GM18858 (cell line): Measurements from ENCODE around the gene CHMP6.
"Not testable (repeated sequence)": the region's sequence is repeated elsewhere in the genome, so short reads cannot be mapped to it uniquely, and the experiment has no call there.

Experiments used
- ATAC-seq: cut with Tn5 transposase; IDR thresholded peaks from one replicate; pipeline ENCODE4 v1.9.1; 2021; ENCODE audit not compliant: unreplicated experiment

The CHMP6 gene

DNA sequence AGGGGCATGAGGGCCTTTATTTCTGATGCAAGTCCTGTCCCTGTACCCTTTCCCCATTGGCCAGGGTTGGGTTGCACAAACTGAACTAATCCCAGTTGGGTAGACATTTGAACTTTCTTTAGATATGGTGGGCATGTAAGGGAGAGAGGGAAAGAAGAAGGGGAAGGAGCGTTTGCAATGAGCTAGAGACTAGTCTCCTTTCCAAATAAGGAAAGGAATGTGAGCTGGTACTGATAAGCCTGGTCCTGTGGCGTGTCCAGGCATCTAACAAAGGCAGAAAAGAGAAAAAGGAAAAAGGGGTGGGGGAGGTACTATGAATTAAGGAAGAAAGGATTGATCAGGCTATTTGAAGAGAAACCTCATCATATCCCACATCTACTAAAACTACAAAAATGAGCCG, 20.3 kb downstream of the CHMP6 start:
- ATAC-seq, result no peak

DNA sequence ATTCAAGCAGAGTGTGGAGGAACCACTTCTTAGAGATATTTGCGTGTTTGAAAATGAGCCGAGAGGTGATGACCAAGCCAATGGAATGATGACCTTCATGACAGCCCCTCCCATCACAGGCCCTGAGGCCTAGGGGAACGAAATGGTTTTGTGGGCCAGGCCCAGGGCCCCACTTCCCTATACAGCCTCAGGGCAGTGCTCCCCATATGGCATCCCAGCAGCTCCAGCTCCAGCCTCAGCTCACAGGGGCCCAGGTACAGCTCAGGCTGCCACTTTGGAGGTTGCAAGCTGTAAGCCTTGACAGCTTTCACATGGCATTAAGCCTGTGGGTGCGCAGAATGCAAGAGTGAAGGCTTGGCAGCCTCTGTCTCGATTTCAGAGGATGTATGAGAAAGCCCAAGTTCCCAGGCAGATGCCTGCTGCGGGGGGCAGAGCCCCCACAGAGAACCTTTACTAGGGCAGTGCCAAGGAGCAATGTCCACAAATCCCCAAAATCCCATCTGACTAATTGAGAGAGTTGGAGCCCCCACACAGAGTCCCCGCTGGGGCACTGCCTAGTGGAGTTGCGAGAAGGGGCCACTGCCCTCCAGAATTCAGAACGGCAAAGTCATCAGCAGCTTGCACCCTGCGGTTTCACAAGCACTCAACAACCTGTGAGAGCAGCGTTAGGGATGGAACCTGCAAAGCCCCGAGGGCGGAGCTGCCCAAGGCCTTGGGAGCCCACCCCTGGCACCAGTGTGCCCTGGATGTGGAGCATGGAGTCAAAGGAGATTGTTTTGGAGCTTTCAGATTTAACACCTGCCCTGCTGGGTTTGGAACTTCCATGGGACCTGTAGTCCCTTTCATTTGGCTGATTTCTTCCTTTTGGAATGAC, 21.2 kb downstream of the CHMP6 start:
- ATAC-seq, result no peak

DNA sequence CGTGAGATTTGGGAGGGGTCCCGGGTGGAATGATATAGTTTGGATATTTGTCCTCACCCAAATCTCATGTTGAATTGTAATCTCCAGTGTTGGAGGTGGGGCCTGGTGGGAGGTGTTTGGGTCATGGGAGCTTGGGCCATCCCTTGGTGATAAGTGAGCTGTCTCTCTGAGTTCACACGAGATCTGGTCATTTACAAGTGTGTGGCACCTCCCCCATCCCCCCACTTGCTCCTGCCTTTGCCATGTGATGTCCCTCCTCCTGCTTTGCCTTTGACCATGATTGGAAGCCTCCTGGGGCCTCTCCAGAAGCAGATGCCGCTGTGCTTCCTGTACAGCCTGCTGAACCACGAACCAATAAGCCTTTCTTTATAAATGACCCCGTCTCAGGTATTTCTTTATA, 22.0 kb downstream of the CHMP6 start:
- ATAC-seq, result no peak

DNA sequence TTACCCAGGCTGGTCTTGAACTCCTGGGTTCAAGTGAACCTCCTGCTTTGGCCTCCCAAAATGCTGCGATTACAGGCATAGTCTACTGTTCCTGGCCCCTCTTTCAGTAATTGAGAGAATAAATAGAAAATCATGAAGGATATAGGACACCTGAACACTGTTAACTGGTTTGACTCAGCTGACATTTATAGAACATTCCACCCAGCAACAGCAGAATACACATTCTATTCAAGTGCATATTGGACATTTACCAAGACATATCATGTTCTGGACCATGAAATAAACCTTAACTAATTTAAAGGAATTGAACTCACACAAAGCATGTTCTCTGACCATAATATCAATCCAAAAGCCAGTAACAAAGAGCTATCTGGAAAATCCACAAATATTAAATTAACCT, 23.5 kb downstream of the CHMP6 start:
- ATAC-seq, result no peak

DNA sequence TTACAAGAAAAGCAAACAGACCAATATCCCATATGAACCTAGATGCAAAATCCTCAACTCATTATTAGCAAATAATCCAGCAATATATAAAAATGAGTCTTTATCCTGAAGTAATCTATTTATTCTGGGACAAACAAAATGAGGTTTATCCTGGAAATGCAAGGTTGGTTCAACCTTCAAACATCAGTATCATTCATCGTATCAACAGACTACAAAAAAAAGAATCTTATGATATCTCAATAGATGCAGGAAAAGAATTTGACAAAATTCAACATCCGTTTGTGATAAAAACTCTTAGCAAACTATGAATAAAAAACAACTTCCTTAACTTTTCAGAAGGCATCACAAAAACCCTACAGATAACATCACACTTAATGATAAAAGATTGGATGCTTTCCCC, 24.9 kb downstream of the CHMP6 start:
- ATAC-seq, result no peak

DNA sequence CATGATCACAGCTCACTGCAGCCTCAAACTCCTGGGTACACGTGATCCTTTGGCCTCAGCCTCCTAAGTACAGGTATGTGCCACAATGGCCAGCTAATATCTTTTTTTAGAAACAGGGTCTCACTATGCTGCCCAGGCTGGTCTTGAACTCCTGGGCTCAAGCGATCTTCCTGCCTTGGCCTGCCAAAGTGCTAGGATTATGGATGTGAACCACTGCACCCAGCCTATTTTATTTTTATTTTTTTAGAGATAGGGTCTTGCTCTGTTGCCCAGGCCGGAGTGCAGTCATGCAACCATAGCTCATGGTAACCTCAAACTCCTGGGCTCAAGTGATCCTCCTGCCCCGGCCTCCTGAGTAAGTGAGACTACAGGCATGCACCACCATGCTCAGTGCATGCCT, 25.7 kb downstream of the CHMP6 start:
- not testable (repeated sequence) for ATAC-seq

DNA sequence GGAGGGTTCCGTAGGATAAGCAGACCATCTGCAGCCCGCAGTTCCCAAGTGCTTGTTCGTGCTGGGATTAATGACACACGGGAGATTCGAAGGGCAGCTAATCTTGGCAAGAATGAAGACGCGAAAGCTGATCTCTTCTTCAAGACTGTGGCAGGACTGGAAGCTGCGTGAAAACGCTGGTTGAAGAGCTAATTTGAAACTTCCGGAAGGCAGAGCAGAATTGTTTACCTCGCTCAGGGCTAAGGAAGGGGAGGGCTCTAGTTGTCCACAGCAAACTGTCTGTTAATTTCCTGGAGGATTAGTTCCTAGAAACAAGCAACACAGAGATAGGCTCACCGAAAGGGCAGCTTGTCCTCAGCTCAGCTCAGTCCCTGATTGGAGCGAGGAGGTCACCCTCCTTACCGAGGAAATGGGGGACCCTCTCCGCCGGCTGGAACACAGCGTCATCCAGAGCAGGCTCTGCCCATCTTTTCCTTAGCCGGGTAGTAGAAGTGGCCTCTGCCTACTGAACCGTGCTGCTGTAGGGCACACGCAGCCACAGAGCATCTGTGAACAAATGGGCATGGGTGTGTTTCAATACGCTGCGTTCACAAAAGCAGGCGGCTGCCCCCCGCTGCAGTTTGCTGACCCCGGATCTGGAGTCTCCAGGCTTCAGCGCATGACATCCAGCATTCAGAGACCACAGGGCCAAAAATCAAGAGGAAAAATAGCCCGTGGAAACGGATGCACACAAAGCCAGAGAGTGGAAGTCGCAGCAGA, 26.6 kb downstream of the CHMP6 start:
- no peak for ATAC-seq

DNA sequence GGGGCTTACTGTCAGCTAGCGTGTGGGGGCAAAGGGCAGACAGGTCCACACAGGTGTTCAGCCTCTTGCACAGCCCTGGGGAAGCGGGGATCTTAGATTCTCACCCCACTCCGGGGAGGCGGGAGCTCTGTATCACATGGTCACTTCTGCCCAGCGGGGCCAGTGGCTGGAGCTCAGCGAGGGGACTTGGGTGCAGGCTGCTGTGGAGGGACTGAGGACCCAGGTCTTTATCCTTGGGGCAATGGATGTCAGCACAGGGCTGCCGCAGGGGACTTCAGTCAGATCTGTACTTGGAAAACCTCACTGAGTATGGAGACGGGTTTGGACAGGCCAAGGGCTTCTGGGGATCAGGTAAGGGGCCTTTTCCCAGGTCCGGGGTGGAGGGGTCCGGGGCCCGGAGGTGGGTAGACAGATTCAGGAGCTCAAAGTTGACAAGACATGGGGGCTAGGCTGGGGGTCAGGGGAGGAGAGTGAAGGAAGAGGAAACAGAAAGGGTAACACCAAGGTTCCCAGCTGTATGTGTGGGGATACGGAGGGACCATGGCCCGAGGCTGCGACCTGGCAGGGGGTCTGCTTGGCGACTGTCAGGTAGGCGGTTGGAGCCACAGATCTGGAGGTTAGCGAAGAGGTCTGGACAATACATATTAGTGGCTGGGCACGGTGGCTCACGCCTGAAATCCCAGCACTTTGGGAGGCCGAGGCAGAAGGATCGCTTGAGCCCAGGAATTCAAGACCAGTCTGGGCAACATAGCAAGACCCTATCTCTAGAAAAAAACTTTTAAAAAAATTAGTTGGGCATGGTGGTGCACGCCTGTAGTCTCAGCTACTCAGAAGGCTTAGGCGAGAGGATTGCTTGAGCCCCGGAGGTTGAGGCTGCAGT, 28.2 kb downstream of the CHMP6 start:
- no peak for ATAC-seq

DNA sequence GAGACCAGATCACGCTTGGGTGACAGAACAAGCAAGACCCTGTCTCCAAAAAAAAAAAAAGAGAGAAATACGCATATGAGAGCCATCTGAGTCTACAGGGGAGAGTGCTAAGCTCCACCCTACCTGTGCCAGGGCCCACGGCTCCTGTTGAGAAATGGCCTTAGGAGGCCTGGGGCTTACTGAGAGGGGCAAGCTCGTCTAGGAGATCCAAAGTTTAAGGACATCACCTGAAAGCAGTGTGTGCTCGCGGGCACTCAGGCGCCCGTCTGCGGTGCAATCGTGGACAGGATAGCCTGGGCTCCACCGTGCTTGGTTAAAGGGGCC, 28.8 kb downstream of the CHMP6 start:
- ATAC-seq, result no peak

DNA sequence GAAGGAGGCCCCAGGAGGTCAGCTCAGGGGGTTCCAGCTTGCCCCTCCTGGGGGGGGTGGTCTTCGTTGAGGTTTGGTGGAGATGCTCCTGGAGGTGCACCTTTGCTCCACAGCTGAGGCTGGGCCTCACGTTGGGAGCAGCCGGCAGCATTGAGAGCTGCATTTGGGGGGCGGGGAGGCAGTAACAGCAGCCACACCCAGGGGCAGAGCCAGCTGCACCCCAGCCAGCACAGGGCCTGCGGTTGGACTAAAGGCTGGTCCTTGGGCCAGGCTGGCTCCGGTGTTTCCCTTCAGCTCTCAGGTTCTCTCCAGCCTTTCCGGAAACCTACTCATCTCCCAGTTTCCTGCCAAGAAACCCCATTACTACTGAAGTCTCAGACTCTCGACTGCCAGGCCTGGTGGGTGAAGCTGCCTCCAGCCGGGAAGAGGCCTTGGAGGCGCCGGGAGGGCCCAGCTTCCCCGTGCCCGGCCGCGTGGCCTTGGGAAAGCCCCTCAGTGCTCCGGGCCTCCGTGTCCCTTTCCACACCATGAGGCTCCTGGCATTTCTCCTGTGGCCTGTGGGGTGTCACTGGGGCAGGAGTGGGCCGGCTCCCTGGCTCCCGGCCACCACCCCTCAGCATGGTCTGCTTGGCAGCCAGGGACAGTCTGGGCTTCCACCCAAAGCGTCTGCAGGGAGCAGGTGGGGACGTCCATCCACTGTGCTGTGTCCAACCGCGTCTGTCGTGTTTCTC, 29.3 kb downstream of the CHMP6 start:
- ATAC-seq, result no peak

DNA sequence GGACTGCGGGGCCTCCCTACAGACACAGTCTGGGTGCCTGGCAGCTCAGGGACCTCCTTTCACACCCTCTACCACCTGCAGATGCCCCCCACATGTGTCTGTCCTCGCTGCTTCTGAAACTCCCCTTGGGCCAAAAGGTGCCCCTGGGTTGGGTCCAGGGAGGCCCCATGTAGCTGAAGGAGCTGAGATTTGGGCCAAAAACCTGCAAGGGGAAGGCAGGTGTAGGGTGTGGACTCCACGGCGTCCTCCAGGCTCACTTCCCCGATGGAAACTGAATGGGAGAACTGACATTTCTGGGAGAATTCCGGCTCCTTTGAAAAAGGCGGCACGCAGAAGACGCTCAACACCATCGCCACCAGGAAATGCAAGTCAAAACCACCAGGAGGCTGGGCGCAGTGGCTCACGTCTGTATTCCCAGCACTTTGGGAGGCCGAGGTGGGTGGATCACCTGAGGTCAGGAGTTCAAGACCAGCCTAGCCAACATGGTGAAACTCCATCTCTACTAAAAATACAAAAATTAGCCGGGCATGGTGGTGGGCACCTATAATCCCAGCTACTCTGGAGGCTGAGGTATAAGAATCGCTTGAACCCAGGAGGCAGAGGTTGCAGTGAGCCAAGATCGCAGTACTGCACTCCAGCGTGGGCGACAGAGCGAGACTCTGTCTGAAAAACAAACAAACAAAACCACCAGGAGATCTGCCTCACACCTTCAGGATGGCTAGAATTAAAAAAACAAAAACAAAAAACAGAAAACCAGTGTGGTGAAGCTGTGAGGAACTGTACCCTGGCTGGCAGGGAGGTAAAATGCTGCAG, 30.1 kb downstream of the CHMP6 start:
- no peak for ATAC-seq

DNA sequence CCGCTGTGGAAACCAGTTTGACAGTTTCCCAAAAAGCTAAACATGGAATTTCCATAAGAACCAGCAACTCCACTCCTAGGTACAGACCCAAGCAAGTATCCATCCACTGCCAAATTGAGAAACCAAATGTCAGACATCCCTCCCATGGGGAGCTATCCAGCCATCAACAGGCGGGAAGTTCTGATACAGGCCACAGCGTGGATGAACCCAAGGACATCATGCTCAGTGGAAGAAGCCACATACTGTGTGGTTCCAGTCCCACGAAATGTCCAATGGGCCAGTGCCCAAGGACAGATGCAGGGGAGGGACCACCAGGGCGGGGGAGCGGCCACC, 30.7 kb downstream of the CHMP6 start:
- no peak for ATAC-seq

DNA sequence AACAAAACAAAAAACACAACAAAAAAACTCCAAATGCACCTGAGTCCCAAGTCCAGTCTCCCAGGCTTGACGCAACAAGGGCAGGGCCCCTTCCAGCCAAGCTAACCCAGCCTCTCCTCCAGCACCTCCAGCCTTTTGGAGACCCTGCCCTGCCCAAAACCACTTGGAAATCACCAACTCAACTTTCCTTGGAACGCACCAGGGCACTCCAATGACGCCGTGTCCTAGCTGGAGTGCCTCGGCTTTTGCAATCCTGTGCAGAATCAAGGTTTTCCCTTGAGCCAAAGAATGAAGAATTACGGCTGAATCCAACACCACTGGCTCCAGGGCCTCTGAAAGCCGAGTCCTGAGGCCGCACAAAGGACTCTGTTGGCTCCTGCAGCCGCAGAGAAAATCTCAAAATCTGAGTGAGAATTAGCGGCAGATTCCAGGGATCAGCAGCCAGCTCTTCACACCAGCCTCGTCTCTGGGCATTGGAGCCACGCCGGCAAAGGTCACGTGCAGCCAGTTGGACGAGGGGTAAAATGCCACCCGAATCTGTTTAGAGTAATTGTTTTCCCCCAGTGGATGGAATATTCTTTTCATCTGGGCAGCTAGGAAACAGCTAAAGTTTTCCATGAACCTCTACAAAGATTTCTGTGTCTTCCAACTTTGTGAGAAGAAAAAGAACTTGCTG, 33.6 kb downstream of the CHMP6 start:
- no peak for ATAC-seq

DNA sequence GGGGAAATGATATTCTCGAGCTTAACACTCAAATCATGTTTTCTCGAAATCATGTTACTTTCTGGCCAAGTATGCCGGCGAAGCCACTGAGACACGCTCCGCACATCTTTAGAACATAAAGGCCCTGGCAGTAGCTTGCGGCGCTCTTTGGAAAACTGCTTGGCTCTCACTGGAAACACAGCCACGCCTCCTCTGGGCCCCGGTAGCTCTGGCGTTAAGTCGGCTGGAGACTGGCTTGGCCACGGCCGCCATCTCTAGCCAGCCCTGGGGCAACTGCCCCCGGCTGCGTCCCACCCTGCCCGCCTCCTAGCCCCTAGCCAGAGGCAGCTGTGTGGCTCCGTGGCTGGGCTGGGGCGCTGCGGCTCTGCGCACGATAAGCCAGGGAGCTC, 34.1 kb downstream of the CHMP6 start:
- ATAC-seq, result no peak

DNA sequence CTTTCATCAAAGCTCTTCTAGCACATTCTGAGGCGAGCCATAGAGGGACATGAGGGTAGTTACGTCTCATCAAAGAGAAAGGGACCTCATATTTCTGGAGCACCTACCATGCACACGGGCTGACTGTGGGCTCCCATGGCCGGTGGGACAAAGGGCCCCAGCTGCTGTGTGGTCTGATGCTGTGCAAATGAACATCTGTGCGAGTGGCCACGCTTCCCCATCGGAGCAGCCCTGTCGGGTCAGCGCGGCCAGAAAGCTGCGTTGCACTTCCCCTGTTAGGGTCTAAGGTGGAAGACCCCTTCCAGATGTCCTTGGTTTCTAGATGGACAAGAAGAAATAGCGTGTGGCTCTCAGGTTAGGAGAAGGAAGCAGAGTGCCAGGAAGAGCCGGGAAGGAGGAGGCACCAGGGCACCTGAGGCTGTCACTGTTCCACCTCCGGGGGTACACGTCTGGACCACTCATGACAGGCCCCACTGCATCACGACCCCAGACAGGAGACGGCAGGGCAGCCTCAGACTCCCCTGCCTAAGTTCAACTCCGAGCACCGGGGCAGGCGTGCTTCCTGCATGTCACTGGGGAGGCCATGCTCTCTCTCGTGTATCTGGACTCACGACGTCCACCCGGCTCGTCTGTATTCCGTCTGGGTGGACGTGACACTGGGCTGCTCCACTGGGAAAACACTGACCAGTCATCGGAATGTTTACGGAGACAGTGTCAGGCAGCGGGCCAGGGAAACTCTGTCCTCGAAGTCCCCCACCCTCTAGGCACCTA, 34.8 kb downstream of the CHMP6 start:
- no peak for ATAC-seq

DNA sequence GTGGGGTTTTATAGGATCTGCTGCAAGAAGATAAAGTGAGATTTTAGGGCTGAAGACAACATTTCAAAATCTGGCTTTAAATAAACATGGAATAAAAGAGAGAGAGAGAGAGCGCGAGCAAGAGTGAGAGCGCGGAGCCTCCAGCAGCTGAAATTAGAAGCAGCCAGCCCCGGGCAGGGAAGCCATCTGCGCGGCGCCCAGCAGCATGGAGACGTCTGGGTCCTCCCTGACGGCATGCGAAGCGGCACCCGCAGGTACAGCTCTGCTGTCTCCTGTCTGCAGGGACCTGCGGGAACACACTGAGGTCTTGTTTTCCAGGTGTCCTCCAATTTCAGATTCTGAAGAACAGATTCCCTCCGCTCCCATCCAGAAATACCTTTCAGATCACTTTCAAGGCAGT, 35.4 kb downstream of the CHMP6 start:
- ATAC-seq, result no peak

DNA sequence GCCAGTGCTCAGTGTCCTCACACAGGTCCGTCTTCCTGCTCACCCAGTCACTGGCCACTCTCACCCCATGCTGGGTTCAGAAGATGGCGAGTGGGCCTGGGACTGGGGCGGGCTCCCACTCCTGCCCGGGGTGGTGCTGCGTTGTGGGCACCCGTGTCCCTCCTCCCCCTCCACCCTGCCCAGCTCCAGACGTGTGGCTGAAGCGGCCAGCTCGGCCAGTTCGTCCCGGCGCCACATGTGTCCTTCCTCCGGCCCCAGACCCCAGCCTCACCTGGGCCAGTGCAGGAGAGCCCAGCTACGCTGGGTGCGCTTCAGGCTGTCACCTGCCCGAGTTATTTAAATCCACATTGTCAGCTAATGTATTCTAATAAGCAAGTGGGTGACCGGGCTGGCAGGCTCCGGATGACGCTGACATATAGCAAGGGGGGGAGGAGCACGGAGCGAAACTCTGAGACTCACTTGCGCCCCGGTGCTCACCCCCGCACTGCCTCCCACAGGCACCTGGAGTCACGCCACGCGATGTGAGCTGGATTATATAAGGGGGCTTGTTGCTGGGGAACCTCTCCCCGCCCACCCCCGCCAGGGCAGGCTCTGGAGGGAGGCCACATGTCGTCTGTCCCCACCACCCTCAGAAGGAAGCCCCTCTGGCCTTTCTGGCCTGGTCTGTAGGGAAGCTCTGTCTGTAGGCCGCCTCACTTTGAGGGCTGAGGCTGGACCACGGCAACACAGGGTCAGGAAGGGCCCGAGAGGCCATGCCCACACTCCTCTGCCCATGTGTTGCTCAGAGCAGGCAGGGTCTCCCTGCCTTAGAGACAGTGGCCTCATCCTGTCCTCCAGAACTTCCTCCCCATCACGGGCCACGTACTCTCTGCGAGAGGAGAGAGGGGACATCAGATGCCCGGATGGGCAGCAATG, 36.2 kb downstream of the CHMP6 start:
- ATAC-seq, result no peak

DNA sequence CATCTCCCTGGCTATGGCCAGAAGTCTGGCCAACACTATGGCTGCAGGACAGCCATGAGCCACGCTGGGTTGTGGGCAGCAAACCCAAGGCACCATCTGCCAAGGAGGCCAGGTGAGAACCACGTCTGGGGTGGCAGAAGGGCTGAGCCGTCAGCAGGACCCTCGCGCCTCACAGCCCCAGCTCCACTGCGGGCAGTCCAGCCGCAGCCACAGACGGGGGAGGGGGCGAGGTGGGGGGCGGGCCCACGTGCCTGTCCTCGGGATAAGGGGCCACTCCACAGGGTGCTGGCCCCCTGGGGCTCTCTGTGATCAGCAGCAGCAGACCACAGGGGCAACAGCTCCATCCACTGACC, 36.8 kb downstream of the CHMP6 start:
- no peak for ATAC-seq
